Measurements from ENCODE around the gene DDX43.
"Not testable (repeated sequence)": the region's sequence is repeated elsewhere in the genome, so short reads cannot be mapped to it uniquely, and the experiment has no call there.

The DDX43 gene

GRCh38 chr6:73394577-73395354 is at the start of gene DDX43:
Gene DDX43, plus strand, starts transcription at chr6:73394828. Its CDS starts 78 bp downstream, at chr6:73394906.
- peak; percentile 19 for DNase-seq

- DNase-seq, result no peak
Measured at GRCh38 chr6:73348550-73349204, 46.0 kb upstream of the DDX43 start.

GRCh38 chr6:73349311-73349710 is 45.3 kb upstream of the DDX43 start:
- no peak for DNase-seq

GRCh38 chr6:73353636-73354593 is 40.7 kb upstream of the DDX43 start, which contains the start of gene DPPA5:
Gene DPPA5, minus strand, starts transcription at chr6:73354276. Its CDS starts 51 bp downstream, at chr6:73354225.
- DNase-seq, result no peak

- no peak for DNase-seq
Measured at GRCh38 chr6:73362358-73362757, 32.3 kb upstream of the DDX43 start, which contains the start of gene KHDC3L. Gene KHDC3L, plus strand, starts transcription at chr6:73362658. Its CDS starts 72 bp downstream, at chr6:73362730.

GRCh38 chr6:73362869-73363536 is 31.6 kb upstream of the DDX43 start:
- no peak for DNase-seq

GRCh38 chr6:73363537-73363875 is 31.1 kb upstream of the DDX43 start:
- no peak for DNase-seq

GRCh38 chr6:73364121-73364520 is 30.5 kb upstream of the DDX43 start:
- no peak for DNase-seq

GRCh38 chr6:73364549-73364948 is 30.1 kb upstream of the DDX43 start:
- no peak for DNase-seq

- no peak for DNase-seq
Measured at GRCh38 chr6:73367761-73368355, 26.8 kb upstream of the DDX43 start.

- no peak for DNase-seq
Measured at GRCh38 chr6:73368675-73369074, 26.0 kb upstream of the DDX43 start.

- DNase-seq, result no peak
Measured at GRCh38 chr6:73369157-73369556, 25.5 kb upstream of the DDX43 start.

- DNase-seq, result no peak
Measured at GRCh38 chr6:73369563-73369962, 25.1 kb upstream of the DDX43 start, which contains the start of gene OOEP. Gene OOEP, minus strand, starts transcription at chr6:73369897. Its CDS starts 105 bp downstream, at chr6:73369792.

- no peak for DNase-seq
Measured at GRCh38 chr6:73371984-73372383, 22.6 kb upstream of the DDX43 start.

GRCh38 chr6:73372516-73372915 is 22.1 kb upstream of the DDX43 start:
- DNase-seq, result no peak

GRCh38 chr6:73375216-73375615 is 19.4 kb upstream of the DDX43 start:
- peak; percentile 69 for DNase-seq

GRCh38 chr6:73377225-73377624 is 17.4 kb upstream of the DDX43 start:
- DNase-seq, result no peak

GRCh38 chr6:73381531-73381930 is 13.1 kb upstream of the DDX43 start:
- not testable (repeated sequence) for DNase-seq

- peak; percentile 67 for DNase-seq
Measured at GRCh38 chr6:73382462-73383113, 12.0 kb upstream of the DDX43 start.

- DNase-seq, result no peak
Measured at GRCh38 chr6:73388433-73388799, 6.2 kb upstream of the DDX43 start.

- peak; percentile 84 for DNase-seq
Measured at GRCh38 chr6:73388800-73389512, 5.7 kb upstream of the DDX43 start.

All from DMS53 (cell line).